GM18867 (cell line): ENCODE measurements around the gene CFAP97.
"Not testable (repeated sequence)": the region's sequence is repeated elsewhere in the genome, so short reads cannot be mapped to it uniquely, and the experiment has no call there.

ENCODE experiments used
- ATAC-seq: cut with Tn5 transposase; IDR thresholded peaks from one replicate; pipeline ENCODE4 v1.9.1; 2021; ENCODE audit warnings: mild to moderate bottlenecking, moderate library complexity; ENCODE audit not compliant: unreplicated experiment

The CFAP97 gene

DNA sequence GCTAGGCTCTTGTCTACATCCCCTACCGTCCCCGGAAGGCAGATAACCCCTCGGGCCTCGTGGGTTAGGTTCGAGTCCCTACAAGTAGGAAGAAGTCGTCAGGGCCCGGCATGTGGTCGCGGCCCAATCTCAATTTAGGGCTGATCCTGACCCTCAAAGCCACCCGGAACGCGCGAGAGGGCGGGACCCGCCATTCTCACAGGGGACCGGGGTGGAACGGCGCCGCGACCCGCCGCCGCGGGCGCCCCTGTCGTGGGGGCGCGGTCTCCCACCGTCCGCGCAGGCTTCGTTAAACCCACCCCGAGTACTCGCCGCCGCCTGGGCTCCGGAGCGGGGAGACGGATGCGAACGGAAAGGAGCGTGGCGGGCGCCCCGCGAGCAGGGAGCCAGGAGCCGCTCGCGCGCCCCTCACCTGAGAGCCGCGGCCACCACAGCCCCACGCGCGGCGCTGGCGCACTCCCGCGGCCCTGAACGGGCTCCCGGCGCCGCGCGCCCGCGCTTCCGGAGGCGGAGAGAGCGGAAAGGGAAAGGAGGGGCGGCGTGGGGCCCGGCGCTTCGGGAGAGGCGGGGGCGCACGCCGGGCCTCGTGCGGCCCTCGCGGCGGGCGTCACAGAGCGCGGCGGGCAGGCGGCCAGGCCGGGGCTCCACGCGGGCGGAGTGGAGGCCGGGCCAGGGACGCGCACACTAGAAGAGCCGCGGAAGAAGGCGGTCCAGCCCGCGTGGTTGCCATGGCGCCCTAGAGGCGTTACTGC lies at the start of gene CFAP97:
Gene CFAP97, minus strand, starts transcription at position 515 of the 752 bp plus-strand sequence. CDS start 12,804 bp downstream, outside the sequence.
- ATAC-seq, result peak; percentile 84

- no peak for ATAC-seq
Measured at GRCh38 chr4:185249105-185249504, 45.3 kb upstream of the CFAP97 start.

DNA sequence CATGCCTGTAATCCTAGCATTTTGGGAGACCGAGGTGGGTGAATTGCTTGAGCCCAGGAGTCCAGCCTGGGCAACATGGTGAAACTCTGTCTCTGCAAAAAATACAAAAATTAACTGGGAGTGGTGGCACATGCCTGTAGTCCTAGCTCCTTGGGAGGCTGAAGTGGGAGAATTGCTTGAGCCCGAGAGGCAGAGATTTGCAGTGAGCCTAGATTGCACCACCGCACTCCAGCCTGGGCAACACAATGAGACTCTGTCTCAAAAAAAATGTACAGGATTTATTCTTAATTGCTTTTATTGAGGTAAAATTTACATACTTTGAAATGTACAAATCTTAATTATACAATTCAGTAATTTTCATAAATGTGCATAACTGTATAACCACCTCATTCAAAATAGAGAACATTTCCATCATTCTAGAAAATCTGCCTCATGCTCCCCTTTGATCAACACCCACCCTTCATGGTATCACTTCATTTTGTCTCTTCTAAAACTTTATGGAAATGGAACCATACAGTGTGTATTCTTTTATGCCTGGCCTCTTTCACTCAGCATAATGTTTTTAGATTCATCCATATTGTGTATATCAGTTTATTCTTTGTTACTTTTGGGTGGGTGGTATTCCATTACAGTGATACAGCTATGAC lies 44.7 kb upstream of the CFAP97 start:
- ATAC-seq, result no peak

DNA sequence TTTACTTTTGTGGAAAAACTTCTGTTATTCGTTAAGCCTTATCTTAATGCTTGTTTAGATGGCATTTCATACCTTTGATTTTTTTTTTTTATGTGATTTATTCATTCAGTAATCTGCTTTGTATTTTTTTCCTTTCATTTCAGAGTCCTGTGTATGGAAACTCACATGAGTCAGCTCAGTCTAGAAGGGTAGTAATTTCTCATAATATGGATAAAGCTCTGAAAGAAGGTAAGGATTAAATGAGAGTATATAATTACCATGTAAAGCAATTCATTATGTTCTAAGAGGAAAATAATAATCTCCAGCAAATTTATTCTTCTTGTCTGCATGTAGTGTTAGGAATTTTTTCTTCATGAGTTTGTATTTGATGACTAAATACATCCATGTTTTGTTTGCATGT lies 43.4 kb upstream of the CFAP97 start:
- ATAC-seq, result no peak

DNA sequence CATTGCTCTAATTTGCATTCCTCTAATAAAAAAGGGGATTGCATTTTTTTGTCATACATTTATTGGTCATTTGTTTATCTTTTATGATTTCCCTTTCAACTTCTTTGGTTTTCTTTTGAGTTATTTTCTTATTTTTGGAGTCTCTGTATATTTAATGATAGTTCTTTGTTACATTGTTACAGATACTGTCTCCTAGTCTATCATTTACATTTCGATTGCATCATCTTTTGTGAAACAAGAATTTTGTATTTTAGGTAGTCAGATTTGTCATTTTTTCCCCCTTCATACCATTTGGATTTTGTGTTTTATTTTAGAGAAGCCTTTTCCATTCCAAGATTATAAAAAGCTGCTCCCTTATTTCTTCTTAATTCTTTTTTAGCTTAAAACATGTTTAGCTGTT lies 42.7 kb upstream of the CFAP97 start:
- no peak for ATAC-seq

GRCh38 chr4:185244763-185245162 lies 41.0 kb upstream of the CFAP97 start:
- no peak for ATAC-seq

DNA sequence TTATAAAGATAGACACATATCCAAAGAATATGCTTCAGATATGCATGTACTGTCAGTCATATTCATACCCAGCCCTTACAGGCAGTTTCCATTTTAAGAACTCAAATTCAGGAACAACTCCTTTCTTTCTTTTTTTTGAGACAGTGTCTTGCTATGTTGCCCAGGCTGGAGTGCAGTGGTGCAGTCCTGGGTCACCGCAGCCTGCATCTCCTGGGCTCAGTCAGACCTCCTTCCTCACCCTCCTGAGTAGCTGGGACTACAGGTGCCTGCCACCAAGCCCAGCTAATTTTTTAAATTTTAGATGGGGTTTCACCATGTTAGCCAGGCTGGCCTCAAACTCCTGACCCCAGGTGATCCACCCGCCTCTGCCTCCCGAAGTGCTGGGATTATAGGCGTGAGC lies 40.1 kb upstream of the CFAP97 start:
- no peak for ATAC-seq

GRCh38 chr4:185242749-185243533 lies 39.1 kb upstream of the CFAP97 start:
- no peak for ATAC-seq

DNA sequence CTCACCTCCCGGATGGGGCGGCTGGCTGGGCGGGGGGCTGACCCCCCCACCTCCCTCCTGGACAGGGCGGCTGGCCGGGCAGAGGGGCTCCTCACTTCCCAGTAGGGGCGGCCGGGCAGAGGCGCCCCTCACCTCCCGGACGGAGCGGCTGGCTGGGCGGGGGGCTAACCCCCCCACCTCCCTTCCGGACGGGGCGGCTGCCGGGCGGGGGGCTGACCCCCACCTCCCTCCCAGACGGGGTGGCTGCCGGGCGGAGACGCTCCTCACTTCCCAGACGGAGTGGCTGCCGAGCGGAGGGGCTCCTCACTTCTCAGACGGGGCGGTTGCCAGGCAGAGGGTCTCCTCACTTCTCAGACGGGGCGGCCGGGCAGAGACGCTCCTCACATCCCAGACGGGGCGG lies 36.7 kb upstream of the CFAP97 start:
- not testable (repeated sequence) for ATAC-seq

- ATAC-seq, result no peak
Measured at GRCh38 chr4:185238750-185239149, 35.0 kb upstream of the CFAP97 start.

DNA sequence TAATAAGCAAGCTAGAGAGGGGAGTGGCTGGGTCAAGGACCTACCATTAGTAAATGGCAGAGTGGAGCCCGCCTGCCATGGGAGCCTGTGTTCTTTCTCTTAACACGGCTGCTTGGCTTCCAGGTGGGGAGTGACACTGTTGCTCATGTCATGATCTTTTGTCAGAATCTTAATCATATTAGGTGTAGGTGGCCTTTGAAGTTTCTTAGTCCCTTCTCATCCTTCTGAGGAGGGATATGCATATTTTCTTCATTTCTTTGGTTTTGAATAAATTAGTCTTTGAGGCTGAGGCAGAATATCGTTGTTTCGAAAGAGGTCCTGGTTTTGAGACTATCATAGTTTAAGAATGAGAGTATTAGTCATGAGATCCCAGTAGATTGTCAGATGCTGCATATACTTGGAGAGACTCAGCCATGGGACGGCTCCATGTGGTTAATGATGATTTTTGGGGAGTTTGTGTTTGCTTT lies 34.4 kb upstream of the CFAP97 start:
- ATAC-seq, result no peak

DNA sequence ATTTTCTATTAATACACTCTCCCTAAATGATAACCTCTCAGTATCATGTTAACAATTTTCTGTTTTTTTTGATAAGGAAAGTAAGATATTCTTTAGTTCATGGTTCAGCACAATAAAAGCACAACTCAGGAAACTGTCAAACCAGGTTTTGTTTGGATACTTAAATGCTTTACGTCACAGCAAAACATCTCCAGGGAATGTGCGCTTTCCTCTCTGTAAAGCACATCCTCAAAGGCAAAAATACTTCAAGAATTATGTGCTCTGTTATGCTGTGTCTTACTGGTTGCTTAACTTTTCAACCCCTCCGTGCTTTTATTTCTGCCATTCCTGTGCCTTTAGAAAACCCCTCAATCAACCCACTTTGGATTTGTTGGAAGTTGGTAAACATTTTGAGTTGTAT lies 33.4 kb upstream of the CFAP97 start:
- no peak for ATAC-seq

GRCh38 chr4:185235843-185236503 lies 32.2 kb upstream of the CFAP97 start:
- ATAC-seq, result no peak

DNA sequence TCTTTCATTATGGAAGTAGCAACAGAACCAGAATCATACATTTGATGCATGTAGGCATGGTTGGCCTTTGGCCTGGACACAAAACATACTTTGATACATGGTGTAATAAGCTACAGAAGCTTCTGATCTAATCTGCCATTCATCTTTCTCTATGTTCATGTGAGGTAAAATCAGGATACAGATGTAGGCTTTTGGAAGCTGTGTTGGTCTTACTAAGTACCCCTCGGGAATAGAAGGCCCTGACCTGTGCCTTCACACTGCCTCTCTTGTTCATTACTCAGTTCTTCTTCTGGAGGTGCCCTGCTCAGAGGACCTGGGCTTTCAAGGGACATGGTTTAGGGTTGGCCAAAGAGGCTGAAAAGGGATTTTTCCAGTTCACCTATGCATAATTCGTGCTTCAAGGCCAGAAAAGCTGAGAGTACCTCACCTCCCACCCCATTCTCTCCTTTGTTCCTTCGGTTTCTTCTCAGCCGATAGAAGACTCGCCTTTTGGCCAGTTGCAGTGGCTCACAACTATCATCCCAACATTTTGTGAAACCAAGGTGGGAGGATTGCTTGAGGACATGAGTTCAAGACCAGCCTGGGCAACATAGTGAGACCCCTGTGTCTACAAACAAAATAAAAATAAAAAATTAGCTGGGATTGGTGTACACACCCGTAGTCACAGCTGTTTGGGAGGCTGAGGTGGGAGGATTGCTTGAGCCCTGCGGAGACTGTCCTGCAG lies 31.5 kb upstream of the CFAP97 start:
- no peak for ATAC-seq

DNA sequence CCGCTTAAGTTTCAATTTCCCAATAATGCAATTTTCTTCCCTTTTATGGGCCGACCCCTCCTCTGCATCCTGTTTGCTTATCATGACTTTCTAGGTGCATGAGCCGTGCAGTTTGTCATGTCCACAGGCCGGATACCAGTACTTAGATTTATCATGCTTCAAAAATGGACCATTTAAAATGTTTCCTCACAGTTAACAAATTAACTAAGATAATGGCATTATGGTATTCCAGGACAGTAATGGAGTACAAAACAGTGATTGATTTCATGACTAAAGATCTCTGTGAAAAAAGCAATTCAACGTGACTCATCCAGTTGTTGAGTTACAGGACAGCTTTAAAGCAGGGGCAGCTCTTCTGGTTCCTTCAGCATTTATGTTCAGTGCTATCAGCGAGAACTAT lies 28.6 kb upstream of the CFAP97 start:
- ATAC-seq, result no peak

DNA sequence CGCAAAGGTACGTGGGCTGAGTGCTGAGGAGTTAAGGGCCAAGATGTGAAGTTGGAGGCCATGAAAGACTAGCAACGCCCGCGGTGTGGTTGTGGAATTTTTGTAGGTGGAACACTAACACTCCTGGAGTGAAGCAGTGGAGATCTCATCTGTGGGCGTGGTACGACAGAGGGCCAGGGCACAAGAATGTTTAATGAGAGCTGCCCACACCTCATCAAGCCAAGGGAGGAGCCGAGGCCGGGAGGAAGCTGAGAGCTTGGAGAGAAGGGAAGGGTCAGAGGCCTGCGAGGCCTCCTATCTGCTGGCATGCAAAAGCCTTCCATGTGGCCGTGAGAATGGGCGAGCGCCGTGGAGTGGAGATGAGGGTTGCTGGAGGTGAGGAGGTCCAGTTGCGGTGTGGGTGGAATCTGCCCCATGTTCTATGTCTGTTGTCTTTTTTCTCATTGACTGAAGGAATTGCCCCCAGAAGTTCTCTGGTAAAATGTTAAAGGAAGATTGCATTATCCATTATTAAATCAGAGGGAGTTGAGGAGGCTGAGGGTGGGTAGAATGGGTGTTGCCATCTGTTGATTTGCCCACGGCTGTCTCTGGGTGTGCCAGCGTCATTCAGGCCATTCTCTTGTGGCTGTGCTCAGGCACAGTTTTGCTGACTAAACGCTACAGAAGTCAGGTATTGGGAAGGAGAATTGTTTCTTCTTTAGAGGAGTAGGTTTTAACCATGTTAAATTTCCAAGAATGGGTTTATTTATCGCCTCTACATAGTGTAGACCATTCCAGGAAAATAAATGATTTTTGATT lies 25.4 kb upstream of the CFAP97 start:
- ATAC-seq, result no peak

DNA sequence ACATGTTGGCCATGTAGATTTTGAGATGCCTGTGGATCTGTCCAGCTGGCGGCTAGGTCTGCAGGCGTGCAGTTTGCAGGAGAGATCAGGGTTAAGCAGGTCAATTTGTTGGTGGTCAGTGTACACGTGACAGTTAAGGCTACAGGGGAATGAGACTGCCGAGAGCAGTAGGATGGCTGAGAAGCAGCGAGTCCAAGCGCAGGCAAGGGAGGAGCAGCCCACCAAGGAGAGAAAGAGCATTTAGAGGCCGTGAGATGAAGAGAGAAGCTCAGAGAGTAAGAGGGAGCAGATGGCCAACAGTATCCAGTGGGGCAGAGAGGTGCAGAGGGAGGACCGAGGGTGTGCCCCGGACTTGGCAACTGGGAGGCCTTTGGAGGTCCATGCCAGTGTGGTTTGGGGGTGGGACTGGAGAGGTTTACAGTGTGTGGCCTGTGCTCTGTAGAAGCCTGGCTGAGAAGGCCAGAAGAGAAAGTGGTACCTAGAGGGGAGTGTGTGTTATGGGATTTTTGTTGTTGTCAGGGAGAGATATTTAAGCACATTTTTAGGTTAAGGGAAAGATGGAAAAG lies 24.0 kb upstream of the CFAP97 start:
- ATAC-seq, result no peak

DNA sequence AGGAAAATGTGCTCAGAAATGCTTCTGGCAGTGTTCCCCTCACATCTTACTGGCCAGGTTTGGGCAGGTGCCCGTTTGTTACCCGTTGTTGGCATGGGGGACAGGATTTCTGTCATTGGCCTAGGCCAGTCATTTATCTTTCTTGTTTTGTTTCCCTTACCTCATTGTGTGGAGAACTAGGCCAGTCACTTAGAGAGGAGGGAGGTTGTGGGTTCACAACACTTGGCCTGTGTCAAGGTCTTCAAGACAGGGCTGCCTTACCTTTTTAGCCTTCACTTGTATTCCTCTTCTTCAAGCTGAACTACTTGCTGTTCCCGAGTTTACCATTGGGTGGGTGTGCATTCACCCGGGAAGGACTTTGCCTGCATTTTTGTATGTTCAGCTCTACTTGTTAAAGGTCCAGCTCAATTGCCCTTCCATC lies 23.3 kb upstream of the CFAP97 start:
- no peak for ATAC-seq

DNA sequence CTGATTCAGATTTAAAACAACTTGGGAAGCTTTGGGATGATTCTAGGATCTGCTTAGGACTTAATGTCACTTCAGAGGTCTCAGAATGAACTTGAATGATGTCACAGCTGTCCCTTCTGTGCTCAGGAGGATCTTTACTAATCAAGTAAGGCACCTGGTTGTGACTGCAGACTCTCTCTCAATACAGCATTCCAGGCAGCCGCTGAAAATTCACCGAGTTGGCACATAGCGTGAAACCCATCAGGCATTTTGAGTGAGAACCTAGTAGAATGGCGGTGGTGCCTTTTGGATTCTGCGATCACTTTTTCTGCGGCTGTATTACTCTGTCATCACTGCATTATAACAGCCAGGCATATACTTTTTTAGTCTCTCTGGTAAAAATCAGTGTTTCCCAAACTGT lies 22.1 kb upstream of the CFAP97 start:
- no peak for ATAC-seq
